Measurements from ENCODE around the gene DCDC2.

DCDC2 gene

DNA sequence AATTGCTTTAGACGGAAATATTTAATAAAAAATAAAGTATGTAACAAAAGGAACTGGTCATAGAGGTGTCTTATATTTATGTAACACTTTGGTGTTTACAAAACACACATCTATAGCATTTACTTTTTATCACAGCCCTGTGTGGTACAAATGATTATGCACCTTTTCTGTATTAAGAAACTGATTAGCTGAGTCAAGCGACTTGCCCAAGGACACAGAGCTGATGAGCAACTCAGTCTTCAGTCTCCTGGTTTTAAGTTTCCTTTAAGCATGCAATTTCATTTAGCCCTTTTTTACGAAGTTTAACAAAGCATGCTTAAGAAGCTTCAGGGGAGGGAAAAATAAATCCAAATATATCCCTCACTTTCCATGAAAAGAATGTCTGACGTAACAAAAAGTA, 2.5 kb downstream of the DCDC2 start:
- H3K4me3 ChIP-seq (ENCODE audit: low read depth, low read length) = no peak overlapping the region
- no peak for DNase-seq (ENCODE audit: low read depth)

DNA sequence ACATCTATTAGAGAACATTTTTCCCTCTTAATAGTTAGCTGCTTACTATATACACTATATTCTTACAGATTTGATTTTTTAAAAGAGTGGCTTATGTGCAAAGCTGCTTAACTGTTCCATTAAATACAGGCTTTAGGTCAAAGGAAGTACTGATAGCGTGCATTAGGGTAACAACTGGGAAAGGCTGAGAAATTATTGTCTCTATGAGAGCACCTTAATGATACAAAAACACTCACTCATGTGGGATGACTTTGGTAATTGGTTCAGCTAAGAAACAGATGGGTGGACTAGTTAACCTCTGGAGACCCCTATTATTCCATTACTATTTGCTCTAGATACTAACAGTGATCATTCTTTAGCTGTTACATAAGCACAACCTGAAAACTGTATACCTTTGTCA, 4.0 kb downstream of the DCDC2 start:
- DNase-seq (ENCODE audit: low read depth) = no peak
- TF ChIP-seq, protein P1, sequence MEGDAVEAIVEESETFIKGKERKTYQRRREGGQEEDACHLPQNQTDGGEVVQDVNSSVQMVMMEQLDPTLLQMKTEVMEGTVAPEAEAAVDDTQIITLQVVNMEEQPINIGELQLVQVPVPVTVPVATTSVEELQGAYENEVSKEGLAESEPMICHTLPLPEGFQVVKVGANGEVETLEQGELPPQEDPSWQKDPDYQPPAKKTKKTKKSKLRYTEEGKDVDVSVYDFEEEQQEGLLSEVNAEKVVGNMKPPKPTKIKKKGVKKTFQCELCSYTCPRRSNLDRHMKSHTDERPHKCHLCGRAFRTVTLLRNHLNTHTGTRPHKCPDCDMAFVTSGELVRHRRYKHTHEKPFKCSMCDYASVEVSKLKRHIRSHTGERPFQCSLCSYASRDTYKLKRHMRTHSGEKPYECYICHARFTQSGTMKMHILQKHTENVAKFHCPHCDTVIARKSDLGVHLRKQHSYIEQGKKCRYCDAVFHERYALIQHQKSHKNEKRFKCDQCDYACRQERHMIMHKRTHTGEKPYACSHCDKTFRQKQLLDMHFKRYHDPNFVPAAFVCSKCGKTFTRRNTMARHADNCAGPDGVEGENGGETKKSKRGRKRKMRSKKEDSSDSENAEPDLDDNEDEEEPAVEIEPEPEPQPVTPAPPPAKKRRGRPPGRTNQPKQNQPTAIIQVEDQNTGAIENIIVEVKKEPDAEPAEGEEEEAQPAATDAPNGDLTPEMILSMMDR (IDR thresholded peaks at IDR 0.05; ENCODE audit: low read depth, low read length, missing control alignments) = no peak
- no peak overlapping the region for H3K4me3 ChIP-seq (ENCODE audit: low read depth, low read length)

More for the DNA sequence above, 2.5 kb downstream of the DCDC2 start:
- TF ChIP-seq, protein P1 (IDR thresholded peaks at IDR 0.05; ENCODE audit: low read depth, low read length, missing control alignments) = no peak

DNA sequence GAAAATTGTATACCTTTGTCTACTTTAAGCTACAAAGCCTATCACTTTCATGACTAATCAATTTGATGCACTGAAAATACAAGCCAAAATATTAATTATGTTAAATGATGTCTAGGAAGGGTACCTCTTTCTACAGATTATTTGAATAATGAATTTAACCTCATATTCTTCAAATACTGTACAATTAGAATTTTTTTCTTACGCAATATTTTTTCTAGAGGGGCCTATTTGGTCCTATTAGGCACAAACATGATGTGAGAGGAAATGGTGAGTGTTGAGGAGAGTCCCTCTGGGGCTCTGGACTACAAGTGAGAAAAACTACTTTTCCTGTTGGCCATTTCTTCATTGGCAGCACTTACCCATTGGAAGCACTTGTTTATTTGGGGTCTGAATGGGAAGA, 5.4 kb downstream of the DCDC2 start:
- TF ChIP-seq, protein P1 (IDR thresholded peaks at IDR 0.05; ENCODE audit: low read depth, low read length, missing control alignments) = no peak
- DNase-seq (ENCODE audit: low read depth) = no peak
- no peak overlapping the region for H3K4me3 ChIP-seq (ENCODE audit: low read depth, low read length)

DNA sequence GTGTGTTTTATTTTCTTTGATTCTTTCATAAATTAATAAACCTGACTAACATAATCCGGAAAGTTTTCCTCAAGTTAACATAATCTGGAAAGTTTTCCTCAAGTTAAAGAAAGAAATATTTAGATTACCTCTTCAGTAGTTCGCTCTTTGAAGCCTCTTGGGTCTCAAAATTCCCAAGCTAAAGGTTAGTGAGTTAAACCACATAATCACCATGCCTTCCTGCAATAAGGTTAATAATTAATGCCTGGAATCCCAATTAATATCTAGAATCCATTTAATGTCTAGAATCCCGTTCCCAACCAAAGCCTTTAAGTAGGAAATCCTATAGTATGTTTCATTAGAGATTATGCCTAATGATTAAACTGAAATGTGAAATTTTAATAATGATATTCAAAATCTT, 12.9 kb downstream of the DCDC2 start:
- TF ChIP-seq, protein P1 (IDR thresholded peaks at IDR 0.05; ENCODE audit: low read depth, low read length, missing control alignments) = no peak
- no peak for DNase-seq (ENCODE audit: low read depth)

DNA sequence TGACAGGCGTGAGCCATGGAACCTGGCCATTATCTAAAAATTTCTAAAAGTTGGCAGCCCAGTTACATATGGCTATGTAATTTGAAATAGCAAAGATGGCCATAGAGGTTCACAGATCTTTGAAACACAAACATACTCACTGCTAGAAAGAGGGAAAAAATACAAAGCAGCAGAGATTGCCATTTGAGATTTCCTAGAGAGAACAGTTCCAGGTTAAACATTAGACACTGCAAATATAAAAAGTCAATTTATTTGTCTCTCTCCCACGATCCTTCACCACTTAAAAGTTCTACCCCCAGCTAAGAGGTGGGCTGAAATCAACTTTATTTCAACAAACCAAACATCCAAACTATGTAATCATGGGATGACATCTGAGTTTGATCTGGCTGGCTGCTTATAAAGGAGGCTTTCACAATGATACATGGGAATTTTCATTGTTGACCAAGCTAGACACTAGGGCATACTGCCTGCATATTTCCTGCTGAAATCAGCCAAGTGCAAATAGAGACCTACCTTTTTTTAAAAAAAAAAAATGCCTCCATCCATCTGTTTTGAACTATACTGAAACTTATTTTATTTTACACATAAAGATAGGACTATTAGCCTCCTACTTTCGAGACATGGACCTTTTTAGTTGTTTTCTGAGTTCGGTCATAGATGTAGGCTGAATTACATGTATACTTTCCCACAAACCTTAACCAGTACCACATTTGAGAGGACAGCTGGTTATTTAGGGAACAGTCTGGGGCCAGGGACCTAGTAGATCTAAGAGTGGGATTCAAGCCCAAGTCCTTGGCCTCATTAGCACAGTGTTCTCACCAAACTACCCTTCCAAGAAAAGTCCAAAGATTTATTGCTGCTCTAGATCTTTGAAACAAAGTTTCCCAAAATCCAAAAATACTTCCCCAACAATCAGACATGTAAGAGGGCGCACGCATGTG, 16.6 kb downstream of the DCDC2 start:
- H3K4me3 ChIP-seq (ENCODE audit: low read depth, low read length) = no peak overlapping the region
- DNase-seq (ENCODE audit: low read depth) = no peak
- TF ChIP-seq, protein P1 (IDR thresholded peaks at IDR 0.05; ENCODE audit: low read depth, low read length, missing control alignments) = no peak

More for the DNA sequence above, 12.9 kb downstream of the DCDC2 start:
- no peak overlapping the region for H3K4me3 ChIP-seq (ENCODE audit: low read depth, low read length)

DNA sequence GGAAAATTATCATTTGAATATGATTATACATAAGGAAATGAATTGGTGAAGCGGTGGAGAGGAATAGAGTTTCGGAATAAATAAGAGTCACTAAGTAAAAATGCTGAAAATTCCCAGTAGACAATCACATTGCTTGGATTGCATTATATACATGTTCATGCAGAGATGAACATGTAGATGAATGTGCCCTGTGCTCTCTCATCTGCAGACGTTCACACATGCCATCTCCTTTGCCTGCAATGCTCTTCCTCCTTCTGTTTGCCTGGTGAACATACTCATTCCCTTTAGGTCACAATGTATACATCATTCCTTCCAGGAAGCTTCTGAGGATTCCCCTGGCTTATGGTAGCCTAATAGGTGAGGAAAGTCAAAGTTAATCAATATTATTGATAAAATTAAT, 17.9 kb downstream of the DCDC2 start:
- no peak for DNase-seq (ENCODE audit: low read depth)
- TF ChIP-seq, protein P1 (IDR thresholded peaks at IDR 0.05; ENCODE audit: low read depth, low read length, missing control alignments) = no peak
- no peak overlapping the region for H3K4me3 ChIP-seq (ENCODE audit: low read depth, low read length)

DNA sequence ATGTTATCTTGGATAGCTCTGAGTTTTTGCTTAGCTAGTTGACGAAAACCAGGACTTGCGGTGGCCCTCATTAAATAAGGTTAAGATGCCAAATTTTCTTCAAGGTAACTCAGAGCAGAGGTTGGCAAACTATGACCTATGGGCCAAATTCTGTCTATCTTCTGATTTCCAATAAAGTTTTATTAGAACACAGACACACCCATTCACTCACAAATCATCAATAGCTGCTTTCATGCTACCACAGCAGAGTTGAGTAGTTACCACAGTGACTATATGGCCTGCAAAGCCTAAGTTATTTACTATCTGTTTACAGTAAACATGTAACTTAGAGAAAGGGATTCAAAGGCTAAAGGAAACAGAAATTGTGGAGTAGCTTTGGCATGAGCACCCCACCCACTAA, 23.6 kb downstream of the DCDC2 start:
- DNase-seq (ENCODE audit: low read depth) = no peak
- TF ChIP-seq, protein P1 (IDR thresholded peaks at IDR 0.05; ENCODE audit: low read depth, low read length, missing control alignments) = no peak
- no peak overlapping the region for H3K4me3 ChIP-seq (ENCODE audit: low read depth, low read length)
